Natural killer cell (primary cell): ENCODE data around the gene SDCBP2. TPM values are rescaled to one million over a fixed set of nuclear protein-coding genes. Genes with fewer than 3 reads are reported as not detected.
A peak's percentile ranks its signal among the peaks of the same experiment; 100 is the strongest.

Source experiments
- ATAC-seq, 3 donors: fragments of 150-1000 bp in 2 of 3; fragments of 200-7000 bp in 1 of 3; cut with Tn5 transposase; 1 replicate in 1 of 3; 2 replicates in 2 of 3; pipeline ENCODE4 v1.10.0; 2021; ENCODE audit warnings: mild to moderate bottlenecking in 2 of 3, moderate library complexity in 2 of 3
- DNase-seq, 2 donors: peaks; one replicate each; pipeline versions ENCODE4 v3.0.0 to v3.0.0-alpha.2; 2013 to 2021; ENCODE audit warnings: mixed read lengths in 1 of 2
- H3K27ac ChIP-seq: one replicate; pipeline ENCODE4 v1.5.1; 2013; ENCODE audit warnings: mild to moderate bottlenecking, low read length
- H3K27me3 ChIP-seq: one replicate; pipeline ENCODE4 v1.6.1; 2013; ENCODE audit warnings: low read length; ENCODE audit not compliant: control insufficient read depth, insufficient read depth
- H3K36me3 ChIP-seq: one replicate; pipeline ENCODE4 v1.6.1; 2013; ENCODE audit warnings: low read length; ENCODE audit not compliant: control insufficient read depth, insufficient read depth
- H3K4me1 ChIP-seq: one replicate; pipeline ENCODE4 v1.6.1; 2013; ENCODE audit warnings: low read length; ENCODE audit not compliant: control insufficient read depth, insufficient read depth
- H3K4me3 ChIP-seq: one replicate; pipeline ENCODE4 v1.5.1; 2013; ENCODE audit warnings: low read length
- H3K9me3 ChIP-seq: one replicate; pipeline ENCODE4 v1.6.1; 2013; ENCODE audit warnings: low read length; ENCODE audit not compliant: control insufficient read depth, insufficient read depth
- H3K27ac Mint-ChIP-seq, 2 donors: one replicate each; pipeline ENCODE4 v1.8.0; 2022; ENCODE audit warnings: mild to moderate bottlenecking in 2 of 2, mixed read lengths in 2 of 2, moderate library complexity in 1 of 2
- H3K27me3 Mint-ChIP-seq, 2 donors: one replicate each; pipeline ENCODE4 v1.8.0; 2022; ENCODE audit warnings: low read depth in 2 of 2, mixed read lengths in 2 of 2
- H3K36me3 Mint-ChIP-seq: one replicate; pipeline ENCODE4 v1.8.0; 2022; ENCODE audit warnings: mixed read lengths
- H3K4me1 Mint-ChIP-seq, 2 donors: one replicate each; pipeline ENCODE4 v1.8.0; 2022; ENCODE audit warnings: mixed read lengths in 2 of 2
- H3K4me3 Mint-ChIP-seq: one replicate; pipeline ENCODE4 v1.8.0; 2022; ENCODE audit warnings: mild to moderate bottlenecking, moderate library complexity, mixed read lengths
- H3K9me3 Mint-ChIP-seq, 2 donors: one replicate each; pipeline ENCODE4 v1.8.0; 2022; ENCODE audit warnings: mixed read lengths in 2 of 2
- WGBS: methylation state at CpG from one replicate; pipeline ENCODE4 v1.1.7; 2013; ENCODE audit warnings: missing lambda C conversion rate; ENCODE audit not compliant: insufficient coverage; 5-methylcytosine and 5-hydroxymethylcytosine counted together
- intact Hi-C: fragments of 100-400 bp; cut with micrococcal nuclease; formaldehyde crosslinking; loops from one replicate; pipeline ENCODE4 v1.14.2; 2022
- total RNA-seq, 4 donors: library from RNA; stranded (reverse); fragments of 120-200 nt in 1 of 4; gene quantifications; one replicate each; pipeline versions ENCODE4 v1.2.3 to v1.2.4, GENCODE V29; 2013 to 2022
- TF ChIP-seq, protein P1 (sequence below): fragments of 200-600 bp; IDR thresholded peaks from one replicate; pipeline ENCODE4 v1.8.0; 2022; ENCODE audit warnings: antibody characterized with exemption

The SDCBP2 gene
- total RNA-seq, 3 donors from 2014 or later (not counting 1 experiment from before 2014, with no cell fraction given) = 2.0 to 2.7 (median 2.6) TPM

DNA sequence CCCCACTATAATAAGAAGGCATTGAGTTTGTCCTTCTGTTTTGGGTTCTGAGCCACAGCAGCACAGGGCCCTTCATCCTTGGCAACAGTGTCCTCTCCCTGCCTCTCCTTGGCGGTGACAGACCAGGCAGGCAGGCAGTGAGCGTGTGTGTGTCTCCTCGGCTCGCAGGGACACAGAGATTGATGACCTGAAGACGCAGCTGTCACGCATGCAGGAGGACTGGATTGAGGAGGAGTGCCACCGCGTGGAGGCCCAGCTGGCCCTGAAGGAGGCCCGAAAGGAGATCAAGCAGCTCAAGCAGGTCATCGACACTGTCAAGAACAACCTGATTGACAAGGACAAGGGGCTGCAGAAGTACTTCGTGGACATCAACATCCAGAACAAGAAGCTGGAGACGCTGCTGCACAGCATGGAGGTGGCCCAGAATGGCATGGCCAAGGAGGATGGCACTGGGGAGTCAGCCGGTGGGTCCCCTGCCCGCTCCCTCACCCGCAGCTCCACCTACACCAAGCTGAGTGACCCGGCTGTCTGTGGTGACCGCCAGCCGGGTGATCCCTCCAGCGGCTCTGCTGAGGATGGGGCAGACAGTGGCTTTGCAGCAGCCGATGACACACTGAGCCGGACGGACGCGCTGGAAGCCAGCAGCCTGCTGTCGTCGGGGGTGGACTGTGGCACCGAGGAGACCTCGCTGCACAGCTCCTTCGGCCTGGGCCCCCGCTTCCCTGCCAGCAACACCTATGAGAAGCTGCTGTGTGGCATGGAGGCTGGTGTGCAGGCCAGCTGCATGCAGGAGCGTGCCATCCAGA is 24.0 kb downstream of the SDCBP2 start:
- H3K4me3 Mint-ChIP-seq = no peak overlapping the region
- Histone ChIP-seq H3K4me1 (peaks cover 12% of the 10 kb centered on the region), H3K4me3 (no peak overlapping the region), H3K27ac (no peak overlapping the region), H3K36me3 (no peaks in the 10 kb centered on the region), H3K9me3 (no peaks in the 10 kb centered on the region), H3K27me3 (no peaks in the 10 kb centered on the region)
- no peak overlapping the region for H3K27ac Mint-ChIP-seq
- no peaks in the 10 kb centered on the region for H3K9me3 Mint-ChIP-seq
- DNase-seq (no peak), ATAC-seq (no peak)
- H3K4me1 Mint-ChIP-seq = peaks cover 7% of the 10 kb centered on the region in 2 donors
- H3K36me3 Mint-ChIP-seq = no peaks in the 10 kb centered on the region
- peaks cover 0 to 2% of the 10 kb centered on the region in 2 donors for H3K27me3 Mint-ChIP-seq
- intact Hi-C loops = no loop called here
- WGBS = 93% methylated on average over 31 of the region's 31 CpGs
- TF ChIP-seq, protein P1, sequence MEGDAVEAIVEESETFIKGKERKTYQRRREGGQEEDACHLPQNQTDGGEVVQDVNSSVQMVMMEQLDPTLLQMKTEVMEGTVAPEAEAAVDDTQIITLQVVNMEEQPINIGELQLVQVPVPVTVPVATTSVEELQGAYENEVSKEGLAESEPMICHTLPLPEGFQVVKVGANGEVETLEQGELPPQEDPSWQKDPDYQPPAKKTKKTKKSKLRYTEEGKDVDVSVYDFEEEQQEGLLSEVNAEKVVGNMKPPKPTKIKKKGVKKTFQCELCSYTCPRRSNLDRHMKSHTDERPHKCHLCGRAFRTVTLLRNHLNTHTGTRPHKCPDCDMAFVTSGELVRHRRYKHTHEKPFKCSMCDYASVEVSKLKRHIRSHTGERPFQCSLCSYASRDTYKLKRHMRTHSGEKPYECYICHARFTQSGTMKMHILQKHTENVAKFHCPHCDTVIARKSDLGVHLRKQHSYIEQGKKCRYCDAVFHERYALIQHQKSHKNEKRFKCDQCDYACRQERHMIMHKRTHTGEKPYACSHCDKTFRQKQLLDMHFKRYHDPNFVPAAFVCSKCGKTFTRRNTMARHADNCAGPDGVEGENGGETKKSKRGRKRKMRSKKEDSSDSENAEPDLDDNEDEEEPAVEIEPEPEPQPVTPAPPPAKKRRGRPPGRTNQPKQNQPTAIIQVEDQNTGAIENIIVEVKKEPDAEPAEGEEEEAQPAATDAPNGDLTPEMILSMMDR = no peak

DNA sequence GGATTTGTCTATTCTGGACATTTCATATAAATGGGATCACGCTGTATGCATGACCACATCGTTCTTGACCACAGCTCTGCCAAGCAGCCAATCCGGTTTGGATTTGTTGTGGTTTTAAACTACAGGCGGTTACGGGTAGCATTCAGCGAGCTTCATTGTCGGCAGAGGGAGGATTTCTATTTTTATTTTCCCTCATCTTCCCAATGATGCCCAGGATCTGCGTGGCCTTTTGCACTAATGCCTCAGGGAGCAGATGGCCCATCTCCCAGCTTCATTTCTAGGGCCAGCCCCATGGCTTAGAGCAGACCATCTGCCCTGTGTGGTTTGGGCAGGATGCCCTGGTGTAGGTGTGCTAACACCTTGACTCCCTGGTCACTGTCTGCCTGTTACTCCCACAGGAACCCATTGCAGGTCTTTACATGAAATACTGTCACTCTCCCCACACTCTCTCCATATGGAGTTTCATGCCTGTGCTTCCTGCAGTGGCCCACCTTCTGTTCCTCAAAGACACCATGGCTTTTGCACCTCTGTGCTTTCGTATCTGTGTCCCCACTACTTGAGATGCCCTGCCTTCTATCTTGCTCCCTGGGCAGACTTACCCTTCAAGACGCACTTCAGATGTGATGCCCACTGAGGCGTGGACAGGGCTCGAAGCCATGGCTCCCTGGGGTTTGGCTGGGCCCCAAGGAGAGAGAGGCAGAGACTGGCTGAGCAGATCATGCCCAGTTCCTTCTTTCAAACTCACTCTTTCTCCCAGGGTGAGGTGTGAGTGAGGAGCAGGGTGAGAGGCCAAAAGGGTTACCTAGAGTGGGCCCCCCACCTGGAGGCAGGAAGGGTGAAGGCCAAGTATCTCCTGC is 26.0 kb downstream of the SDCBP2 start:
- no peaks in the 10 kb centered on the region for H3K9me3 ChIP-seq
- intact Hi-C loops = no loop called here
- H3K9me3 Mint-ChIP-seq = no peaks in the 10 kb centered on the region
- WGBS = 86% methylated on average over 12 of the region's 12 CpGs
- ATAC-seq = peak in 1 of 3 donors; percentile 12
- H3K27me3 Mint-ChIP-seq = peaks cover 0 to 2% of the 10 kb centered on the region in 2 donors
- H3K27ac Mint-ChIP-seq = no peak overlapping the region
- peaks cover 12% of the 10 kb centered on the region for H3K4me1 ChIP-seq
- no peaks in the 10 kb centered on the region for H3K36me3 Mint-ChIP-seq
- H3K27me3 ChIP-seq = no peaks in the 10 kb centered on the region
- TF ChIP-seq, protein P1 = no peak
- no peak overlapping the region for H3K27ac ChIP-seq
- H3K4me3 ChIP-seq = no peak overlapping the region
- DNase-seq = no peak
- H3K36me3 ChIP-seq = no peaks in the 10 kb centered on the region
- H3K4me1 Mint-ChIP-seq = peaks cover 7% of the 10 kb centered on the region in 2 donors
- no peak overlapping the region for H3K4me3 Mint-ChIP-seq

DNA sequence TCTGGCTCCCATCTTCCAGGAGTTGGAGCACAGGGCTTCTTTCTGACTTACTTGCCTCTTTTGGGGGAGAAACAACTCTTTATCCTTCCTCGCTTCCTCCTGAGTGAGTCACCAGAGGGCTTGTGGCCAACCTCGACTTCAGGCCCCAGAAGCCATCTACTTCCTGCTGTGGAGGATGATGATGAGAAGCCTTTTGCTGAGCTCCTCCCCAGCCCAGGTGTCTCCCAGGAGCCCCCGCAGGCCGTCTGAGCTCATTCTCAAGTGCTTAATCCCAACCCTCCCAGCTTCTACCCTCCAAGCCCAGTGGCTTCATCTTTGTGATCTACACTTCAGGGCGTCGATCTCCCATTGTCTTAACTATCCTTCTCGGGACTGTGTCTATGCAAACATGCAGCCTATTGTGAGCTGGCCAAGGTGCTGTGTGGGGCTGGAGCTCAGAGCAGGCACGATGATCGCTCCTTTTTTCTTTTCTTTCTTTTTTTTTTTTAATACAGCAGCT is 27.9 kb downstream of the SDCBP2 start:
- 66% methylated on average over 8 of the region's 9 CpGs for WGBS
- Histone ChIP-seq H3K9me3 (no peaks in the 10 kb centered on the region), H3K4me1 (peaks cover 12% of the 10 kb centered on the region), H3K27me3 (no peaks in the 10 kb centered on the region), H3K27ac (no peak overlapping the region), H3K36me3 (no peaks in the 10 kb centered on the region), H3K4me3 (no peak overlapping the region)
- Mint-ChIP-seq H3K4me3 (no peak overlapping the region), H3K4me1 (peaks cover 7% of the 10 kb centered on the region in 2 donors), H3K36me3 (no peaks in the 10 kb centered on the region), H3K9me3 (no peaks in the 10 kb centered on the region), H3K27ac (peak overlapping the region in 1 of 2 donors; percentile 66), H3K27me3 (peaks cover 0 to 2% of the 10 kb centered on the region in 2 donors)
- ATAC-seq (no peak), DNase-seq (peak in 1 of 2 donors; percentile 64)
- intact Hi-C loops = no loop called here
- TF ChIP-seq, protein P1 = no peak
